ENCODE data around the gene ZFR2. TPM values are rescaled to one million over a fixed set of nuclear protein-coding genes. Genes with fewer than 3 reads are reported as not detected.
A peak's percentile ranks its signal among the peaks of the same experiment; 100 is the strongest.
"Not testable (repeated sequence)": the region's sequence is repeated elsewhere in the genome, so short reads cannot be mapped to it uniquely, and the experiment has no call there.

ZFR2 gene
- total RNA-seq, 2 donors from 2014 or later: 10.2 TPM; not detected in 1

GRCh38 chr19:3819989-3820388, 48.8 kb downstream of the ZFR2 start:
- TF ChIP-seq POLR2AphosphoS5 (IDR thresholded peaks at IDR 0.05) (no peak), CTCF (IDR thresholded peaks at IDR 0.05) (no peak), POLR2A (IDR thresholded peaks at IDR 0.05) (no peak)
- H3K27ac ChIP-seq: no peak overlapping the region
- WGBS: 87% methylated on average over 19 of the region's 19 CpGs
- no peaks in the 10 kb centered on the region for H3K36me3 ChIP-seq
- DNase-seq (ENCODE audit: low spot score): no peak
- H3K9me3 ChIP-seq: no peaks in the 10 kb centered on the region
- H3K4me3 ChIP-seq: no peak overlapping the region
- no peaks in the 10 kb centered on the region for H3K27me3 ChIP-seq (replicated peaks; ENCODE audit: insufficient read depth)
- H3K4me1 ChIP-seq (replicated peaks): peaks cover 2% of the 10 kb centered on the region
- intact Hi-C loops (cut with DNase I): no loop called here

- Histone ChIP-seq H3K27ac (peak overlapping the region in 1 of 2 donors; percentile 38), H3K4me1 (replicated peaks) (peaks cover 2% of the 10 kb centered on the region), H3K4me3 (no peak overlapping the region), H3K36me3 (no peaks in the 10 kb centered on the region), H3K9me3 (no peaks in the 10 kb centered on the region), H3K27me3 (replicated peaks; ENCODE audit: insufficient read depth) (no peaks in the 10 kb centered on the region)
- WGBS: 62% methylated on average over 28 of the region's 31 CpGs
- no peak for DNase-seq (ENCODE audit: low spot score)
- intact Hi-C loops (cut with DNase I): no loop called here
- TF ChIP-seq CTCF (IDR thresholded peaks at IDR 0.05): no peak
- no peak for TF ChIP-seq POLR2A (IDR thresholded peaks at IDR 0.05)
- no peak for TF ChIP-seq POLR2AphosphoS5 (IDR thresholded peaks at IDR 0.05)
Observed at GRCh38 chr19:3818918-3819317, 49.9 kb downstream of the ZFR2 start.

GRCh38 chr19:3818466-3818865, 50.4 kb downstream of the ZFR2 start:
- TF ChIP-seq CTCF (IDR thresholded peaks at IDR 0.05) (no peak), POLR2AphosphoS5 (IDR thresholded peaks at IDR 0.05) (peak; percentile 71), POLR2A (IDR thresholded peaks at IDR 0.05) (no peak)
- Histone ChIP-seq H3K4me1 (replicated peaks) (peaks cover 2% of the 10 kb centered on the region), H3K27me3 (replicated peaks; ENCODE audit: insufficient read depth) (no peaks in the 10 kb centered on the region), H3K27ac (peak overlapping the region in 1 of 2 donors; percentile 38), H3K9me3 (no peaks in the 10 kb centered on the region), H3K36me3 (no peaks in the 10 kb centered on the region), H3K4me3 (no peak overlapping the region)
- peak; percentile 16 for DNase-seq (ENCODE audit: low spot score)
- intact Hi-C loops (cut with DNase I): no loop called here
- 31% methylated on average over 11 of the region's 11 CpGs for WGBS

GRCh38 chr19:3817761-3818160, 51.1 kb downstream of the ZFR2 start:
- no peaks in the 10 kb centered on the region for H3K27me3 ChIP-seq (replicated peaks; ENCODE audit: insufficient read depth)
- H3K4me1 ChIP-seq (replicated peaks): peaks cover 2% of the 10 kb centered on the region
- WGBS: 78% methylated on average over 8 of the region's 8 CpGs
- TF ChIP-seq POLR2AphosphoS5 (IDR thresholded peaks at IDR 0.05): no peak
- H3K4me3 ChIP-seq: no peak overlapping the region
- no peaks in the 10 kb centered on the region for H3K36me3 ChIP-seq
- H3K27ac ChIP-seq: no peak overlapping the region
- no peaks in the 10 kb centered on the region for H3K9me3 ChIP-seq
- intact Hi-C loops (cut with DNase I): no loop called here
- no peak for DNase-seq (ENCODE audit: low spot score)

GRCh38 chr19:3816566-3817218, 52.1 kb downstream of the ZFR2 start:
- TF ChIP-seq POLR2A (IDR thresholded peaks at IDR 0.05): no peak
- TF ChIP-seq POLR2AphosphoS5 (IDR thresholded peaks at IDR 0.05): no peak
- TF ChIP-seq CTCF (IDR thresholded peaks at IDR 0.05): no peak
- Histone ChIP-seq H3K27me3 (replicated peaks; ENCODE audit: insufficient read depth) (no peaks in the 10 kb centered on the region), H3K9me3 (no peaks in the 10 kb centered on the region), H3K36me3 (no peaks in the 10 kb centered on the region), H3K4me1 (replicated peaks) (peaks cover 2% of the 10 kb centered on the region), H3K27ac (no peak overlapping the region), H3K4me3 (no peak overlapping the region)
- 86% methylated on average over 45 of the region's 45 CpGs for WGBS
- intact Hi-C loops (cut with DNase I): no loop called here
- no peak for DNase-seq (ENCODE audit: low spot score)

- 93% methylated on average over 9 of the region's 9 CpGs for WGBS
- H3K27me3 ChIP-seq (replicated peaks; ENCODE audit: insufficient read depth); intact Hi-C loops (cut with DNase I); H3K4me3 ChIP-seq; H3K36me3 ChIP-seq; H3K27ac ChIP-seq; H3K9me3 ChIP-seq; H3K4me1 ChIP-seq (replicated peaks); DNase-seq (ENCODE audit: low spot score): not testable (repeated sequence)
Observed at GRCh38 chr19:3816148-3816547, 52.7 kb downstream of the ZFR2 start.
